Breast epithelium (tissue), 4 donors: Measurements from ENCODE around the gene LRRC15. TPM values are rescaled to one million over a fixed set of nuclear protein-coding genes. Genes with fewer than 3 reads are reported as not detected.

Experiments used
- DNase-seq, 2 donors: peaks; one replicate each; pipeline ENCODE4 v3.0.0-alpha.2; 2019; ENCODE audit warnings: low spot score in 2 of 2
- H3K27ac ChIP-seq, 2 donors: fragments of 200-600 bp; sonication (generic) in 1 of 2; one replicate each; pipeline ENCODE4 v1.5.1; 2016 to 2019; ENCODE audit warnings: mild to moderate bottlenecking in 1 of 2
- H3K27me3 ChIP-seq, 2 donors: fragments of 200-600 bp; sonication (generic) in 1 of 2; one replicate each; pipeline versions ENCODE4 v1.5.1 to v1.6.0; 2017 to 2019; ENCODE audit warnings: control low read depth in 1 of 2, mild to moderate bottlenecking in 1 of 2
- H3K36me3 ChIP-seq: fragments of 200-600 bp; one replicate; pipeline ENCODE4 v1.5.1; 2019
- H3K4me1 ChIP-seq, 2 donors: fragments of 200-600 bp; sonication (generic); one replicate each; pipeline ENCODE4 v1.5.1; 2016 to 2019; ENCODE audit warnings: control low read depth in 1 of 2
- H3K4me3 ChIP-seq, 3 donors: fragments of 200-600 bp; sonication (generic); 1 replicate in 2 of 3; 2 replicates in 1 of 3; pipeline ENCODE4 v1.5.1; 2016 to 2019; ENCODE audit warnings: mild to moderate bottlenecking in 3 of 3, moderate library complexity in 2 of 3
- H3K9me3 ChIP-seq, 2 donors: fragments of 200-600 bp; sonication (generic) in 1 of 2; one replicate each; pipeline ENCODE4 v1.5.1; 2016 to 2019; ENCODE audit warnings: control low read depth in 1 of 2
- POLR2A ChIP-seq: fragments of 450-650 bp; IDR thresholded peaks from one replicate; pipeline ENCODE4 v1.6.1; 2016; ENCODE audit warnings: antibody characterized with exemption, mild to moderate bottlenecking, moderate library complexity
- POLR2AphosphoS5 ChIP-seq, 3 donors: sonication (generic); formaldehyde crosslinking; IDR thresholded peaks; one replicate each; pipeline ENCODE4 v1.6.1; 2017; ENCODE audit warnings: antibody characterized with exemption in 3 of 3
- intact Hi-C: fragments of 100-400 bp; cut with DNase I; formaldehyde crosslinking; loops from one replicate; pipeline ENCODE4 v1.15.1; 2023; ENCODE audit warnings: low total_unique reads
- total RNA-seq, 3 donors: library from RNA; depleted of rRNA; stranded (reverse); fragments of >200 nt; gene quantifications; one replicate each; pipeline ENCODE4 v1.1.0, GENCODE V29; 2016
- TF ChIP-seq, protein P1 (sequence below), 3 donors: fragments of 450-650 bp; IDR thresholded peaks; one replicate each; pipeline ENCODE4 v1.5.1; 2016 to 2017; ENCODE audit warnings: antibody characterized with exemption in 3 of 3, mild to moderate bottlenecking in 3 of 3, moderate library complexity in 3 of 3

The LRRC15 gene
- total RNA-seq, 3 donors from 2014 or later, result 0.15 to 0.48 (median 0.33) TPM

DNA sequence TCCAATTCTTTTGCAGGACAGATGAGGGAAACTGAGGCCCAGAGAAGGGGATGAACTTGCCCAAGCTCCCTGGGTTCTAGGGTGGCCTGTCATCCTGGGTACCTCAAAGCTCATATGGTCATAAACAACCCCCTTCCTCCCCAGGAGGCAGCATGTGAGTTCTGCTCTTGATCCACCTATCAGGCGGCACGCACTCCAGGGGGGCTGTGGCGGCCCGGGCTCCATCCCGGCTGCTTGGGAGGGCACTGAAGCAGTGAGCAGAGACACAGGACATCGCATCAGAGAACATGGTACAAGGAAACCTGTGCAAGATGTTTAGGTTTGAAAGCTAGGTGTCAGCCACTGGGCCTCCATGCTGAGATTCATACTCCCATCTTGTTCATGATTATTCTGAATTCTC lies 52.6 kb downstream of the LRRC15 start:
- no peak for DNase-seq
- Histone ChIP-seq H3K9me3 (peaks cover 8 to 13% of the 10 kb centered on the region in 2 donors), H3K4me1 (peaks cover 9 to 16% of the 10 kb centered on the region in 2 donors), H3K36me3 (no peaks in the 10 kb centered on the region), H3K27ac (no peak overlapping the region), H3K27me3 (no peaks in the 10 kb centered on the region), H3K4me3 (no peak overlapping the region)
- intact Hi-C loops, result loop anchor here (5.0 to 10.0 kb wide), 2 partner anchors 182 to 535 kb away; partner anchors contain the start of gene HES1
- TF ChIP-seq POLR2A (no peak), POLR2AphosphoS5 (IDR thresholded peaks at IDR 0.05) (no peak)
- TF ChIP-seq, protein P1, sequence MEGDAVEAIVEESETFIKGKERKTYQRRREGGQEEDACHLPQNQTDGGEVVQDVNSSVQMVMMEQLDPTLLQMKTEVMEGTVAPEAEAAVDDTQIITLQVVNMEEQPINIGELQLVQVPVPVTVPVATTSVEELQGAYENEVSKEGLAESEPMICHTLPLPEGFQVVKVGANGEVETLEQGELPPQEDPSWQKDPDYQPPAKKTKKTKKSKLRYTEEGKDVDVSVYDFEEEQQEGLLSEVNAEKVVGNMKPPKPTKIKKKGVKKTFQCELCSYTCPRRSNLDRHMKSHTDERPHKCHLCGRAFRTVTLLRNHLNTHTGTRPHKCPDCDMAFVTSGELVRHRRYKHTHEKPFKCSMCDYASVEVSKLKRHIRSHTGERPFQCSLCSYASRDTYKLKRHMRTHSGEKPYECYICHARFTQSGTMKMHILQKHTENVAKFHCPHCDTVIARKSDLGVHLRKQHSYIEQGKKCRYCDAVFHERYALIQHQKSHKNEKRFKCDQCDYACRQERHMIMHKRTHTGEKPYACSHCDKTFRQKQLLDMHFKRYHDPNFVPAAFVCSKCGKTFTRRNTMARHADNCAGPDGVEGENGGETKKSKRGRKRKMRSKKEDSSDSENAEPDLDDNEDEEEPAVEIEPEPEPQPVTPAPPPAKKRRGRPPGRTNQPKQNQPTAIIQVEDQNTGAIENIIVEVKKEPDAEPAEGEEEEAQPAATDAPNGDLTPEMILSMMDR (IDR thresholded peaks at IDR 0.05), result no peak

DNA sequence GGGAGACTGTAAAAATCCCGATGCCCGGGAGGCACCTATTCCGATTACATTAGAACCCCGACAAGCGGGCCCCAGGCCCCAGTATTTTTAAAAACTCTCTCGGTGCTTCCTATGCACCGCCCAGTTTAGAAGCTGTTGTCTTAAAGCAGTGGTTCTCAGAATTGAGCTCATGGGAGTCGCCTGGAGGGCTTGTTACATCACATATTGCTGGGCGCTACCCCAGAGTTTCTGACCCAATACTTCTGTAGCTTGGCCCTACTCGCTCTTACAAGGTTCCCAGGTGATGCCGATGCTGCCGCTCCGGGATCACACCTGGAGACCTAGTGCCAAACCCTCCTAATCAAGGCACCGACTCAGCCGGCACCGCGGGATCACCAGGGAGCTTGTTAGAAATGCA lies 53.6 kb downstream of the LRRC15 start:
- peaks cover 9 to 16% of the 10 kb centered on the region in 2 donors for H3K4me1 ChIP-seq
- no peak for TF ChIP-seq POLR2AphosphoS5 (IDR thresholded peaks at IDR 0.05)
- no peak for TF ChIP-seq POLR2A
- TF ChIP-seq, protein P1 (IDR thresholded peaks at IDR 0.05), result no peak
- intact Hi-C loops, result loop anchor here (5.0 to 10.0 kb wide), 2 partner anchors 181 to 534 kb away; partner anchors contain the start of gene HES1
- H3K9me3 ChIP-seq, result peaks cover 8 to 13% of the 10 kb centered on the region in 2 donors
- H3K36me3 ChIP-seq, result no peaks in the 10 kb centered on the region
- no peaks in the 10 kb centered on the region for H3K27me3 ChIP-seq
- H3K27ac ChIP-seq, result peak overlapping the region; percentile 78
- no peak for DNase-seq
- H3K4me3 ChIP-seq, result peak overlapping the region; percentile 30 to 67 (median 51)

DNA sequence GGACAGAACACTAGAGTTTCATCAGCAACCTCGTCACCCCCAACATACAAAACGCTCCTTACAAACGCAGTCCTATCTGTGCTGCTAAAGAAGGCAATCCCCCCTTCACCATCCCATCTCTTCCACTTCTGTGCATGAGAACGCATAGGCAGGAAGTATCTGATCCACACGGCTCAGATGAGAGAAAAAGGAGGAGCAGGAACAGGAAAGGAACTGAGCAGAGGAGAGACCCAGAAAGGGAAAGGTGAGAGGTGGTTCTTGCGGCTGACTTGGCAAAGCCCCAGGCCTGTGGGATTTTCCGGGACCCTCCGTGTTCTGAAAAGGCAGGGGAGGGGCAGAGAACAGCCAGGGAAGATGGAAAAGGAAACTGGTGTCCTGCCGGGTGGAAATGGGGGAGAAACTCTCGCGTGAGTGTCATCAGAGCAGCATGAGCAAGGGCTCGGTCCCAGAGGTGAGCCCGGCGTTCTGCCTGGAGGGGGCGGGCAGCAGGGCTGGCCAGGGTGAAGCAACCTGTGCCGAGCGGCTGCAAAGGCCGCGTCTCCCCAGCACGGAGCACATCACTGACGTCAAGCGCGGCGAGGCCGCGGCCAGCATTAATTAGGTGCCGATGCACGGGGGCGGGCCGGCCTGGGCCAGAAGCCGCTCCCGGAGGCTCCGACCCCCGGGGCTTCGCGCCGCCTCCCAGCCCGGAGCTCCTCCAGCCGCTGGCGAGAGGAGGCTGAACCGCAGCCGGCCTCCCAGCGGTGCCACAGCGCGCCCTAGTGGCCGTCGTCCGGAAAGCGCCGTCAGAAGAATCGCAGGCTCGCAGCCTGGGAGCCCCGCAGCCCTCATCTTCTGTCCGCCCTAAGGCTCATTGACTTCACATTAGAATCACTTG lies 54.2 kb downstream of the LRRC15 start:
- Histone ChIP-seq H3K36me3 (no peaks in the 10 kb centered on the region), H3K27ac (peak overlapping the region; percentile 78), H3K4me1 (peaks cover 9 to 16% of the 10 kb centered on the region in 2 donors), H3K4me3 (peak overlapping the region; percentile 30 to 67 (median 51)), H3K27me3 (no peaks in the 10 kb centered on the region), H3K9me3 (peaks cover 8 to 13% of the 10 kb centered on the region in 2 donors)
- intact Hi-C loops, result loop anchor here (5.0 to 10.0 kb wide), 2 partner anchors 181 to 533 kb away; partner anchors contain the start of gene HES1
- peak; percentile 70 to 85 for DNase-seq
- TF ChIP-seq, protein P1 (IDR thresholded peaks at IDR 0.05), result peak; percentile 87 to 99 (median 92)
- TF ChIP-seq POLR2AphosphoS5 (IDR thresholded peaks at IDR 0.05), result peak; percentile 58 to 78 (median 71)
- TF ChIP-seq POLR2A, result no peak

DNA sequence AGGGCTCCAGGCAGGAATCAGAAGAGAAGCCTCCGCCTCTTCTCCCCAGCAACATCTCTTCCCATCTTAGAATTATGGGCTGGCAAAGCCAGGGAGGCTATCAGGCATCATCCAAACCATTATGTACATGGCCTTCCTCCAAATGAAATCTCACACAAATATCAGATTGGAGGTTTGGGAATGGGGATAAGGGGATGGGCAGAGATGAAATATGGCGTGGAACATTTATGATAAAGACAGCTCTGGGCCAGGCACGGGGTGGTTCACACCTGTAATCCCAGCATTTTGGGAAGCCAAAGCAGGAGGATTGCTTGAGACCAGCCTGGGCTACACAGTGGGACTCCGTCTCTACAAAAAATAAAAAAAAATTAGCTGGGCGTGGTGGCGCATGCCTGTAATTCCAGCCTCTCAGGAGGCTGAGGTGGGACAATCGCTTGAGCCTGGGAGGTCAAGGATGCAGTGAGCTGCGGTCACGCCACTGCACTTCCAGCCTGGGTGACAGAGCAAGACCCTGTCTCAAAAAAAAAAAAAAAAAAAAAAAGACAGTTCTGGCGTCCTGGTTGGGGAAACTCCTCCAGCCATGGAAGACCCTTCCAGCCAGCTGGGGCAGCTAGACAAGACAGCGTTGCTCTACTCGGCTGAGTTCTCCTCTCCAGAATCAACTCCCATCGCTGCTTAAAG lies 55.0 kb downstream of the LRRC15 start:
- DNase-seq, result no peak
- H3K27ac ChIP-seq, result peak overlapping the region; percentile 78 to 81

More for the DNA sequence above, 55.0 kb downstream of the LRRC15 start:
- intact Hi-C loops, result loop anchor here (5.0 to 10.0 kb wide), 2 partner anchors 180 to 532 kb away; partner anchors contain the start of gene HES1
- TF ChIP-seq POLR2A (no peak), POLR2AphosphoS5 (IDR thresholded peaks at IDR 0.05) (no peak)
- TF ChIP-seq, protein P1 (IDR thresholded peaks at IDR 0.05), result no peak
- peaks cover 9 to 16% of the 10 kb centered on the region in 2 donors for H3K4me1 ChIP-seq
- H3K9me3 ChIP-seq, result peaks cover 8 to 12% of the 10 kb centered on the region in 2 donors
- no peaks in the 10 kb centered on the region for H3K36me3 ChIP-seq
- H3K4me3 ChIP-seq, result peak overlapping the region in 1 of 3 donors; percentile 67
- H3K27me3 ChIP-seq, result no peaks in the 10 kb centered on the region
